NCI-H2171 treated with DMSO at 0.1 percent for 48 hours (cell line): ENCODE data around the gene COG8.

Experiments used
- DNase-seq: peaks from one replicate; lab custom pipeline; 2025; lab: John Stamatoyannopoulos, UW

The COG8 gene

DNA sequence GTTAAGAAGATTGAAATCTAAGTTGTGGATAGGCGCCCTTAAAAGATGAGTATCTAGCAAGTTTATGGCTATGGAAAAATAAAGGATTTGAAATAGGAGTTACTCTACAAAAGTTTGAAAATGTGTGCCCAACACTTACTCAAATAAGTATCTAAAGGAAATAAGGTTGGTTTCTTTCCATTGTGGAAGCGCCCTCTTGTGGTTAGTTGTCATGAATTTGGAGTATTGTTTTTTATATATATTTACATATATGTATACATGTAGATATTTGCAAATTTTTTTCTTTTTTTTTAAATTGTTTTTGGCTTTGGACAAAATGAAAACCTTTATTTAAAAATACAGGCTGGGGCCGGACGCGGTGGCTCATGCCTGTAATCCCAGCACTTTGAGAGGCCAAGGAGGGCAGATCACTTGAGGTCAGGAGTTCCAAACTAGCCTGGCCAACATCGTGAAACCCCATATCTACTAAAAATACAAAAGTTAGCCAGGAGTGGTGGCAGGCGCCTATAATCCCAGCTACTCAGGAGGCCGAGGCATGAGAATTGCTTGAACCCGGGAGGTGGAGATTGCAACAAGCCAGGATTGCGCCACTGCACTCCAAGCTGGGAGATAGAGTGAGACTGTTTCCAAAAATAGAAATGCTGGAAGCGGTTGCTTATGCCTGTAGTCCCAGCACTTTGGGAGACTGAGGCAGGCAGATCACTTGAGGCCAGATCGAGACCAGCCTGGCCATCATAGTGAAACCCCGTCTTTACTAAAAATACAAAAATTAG, 52.2 kb downstream of the COG8 start:
- DNase-seq: peak; percentile 52

DNA sequence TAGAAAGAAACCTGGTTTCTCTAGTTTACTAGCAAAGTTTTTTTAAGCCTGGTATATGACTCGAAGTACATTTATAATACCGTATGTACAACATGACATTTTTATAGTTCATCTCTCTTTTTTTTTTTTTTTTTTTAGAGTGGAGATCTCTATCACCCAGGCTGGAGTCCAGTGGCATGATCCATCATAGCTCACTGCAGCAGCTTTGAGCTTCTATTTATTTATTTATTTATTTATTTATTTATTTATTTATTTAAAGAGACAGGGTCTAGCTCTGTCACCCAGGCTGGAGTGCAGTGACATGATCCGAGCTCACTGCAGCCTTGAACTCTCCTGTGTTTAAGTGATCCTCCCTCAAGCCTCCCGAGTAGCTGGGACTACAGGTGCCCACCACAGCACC, 54.1 kb downstream of the COG8 start:
- DNase-seq: no peak

DNA sequence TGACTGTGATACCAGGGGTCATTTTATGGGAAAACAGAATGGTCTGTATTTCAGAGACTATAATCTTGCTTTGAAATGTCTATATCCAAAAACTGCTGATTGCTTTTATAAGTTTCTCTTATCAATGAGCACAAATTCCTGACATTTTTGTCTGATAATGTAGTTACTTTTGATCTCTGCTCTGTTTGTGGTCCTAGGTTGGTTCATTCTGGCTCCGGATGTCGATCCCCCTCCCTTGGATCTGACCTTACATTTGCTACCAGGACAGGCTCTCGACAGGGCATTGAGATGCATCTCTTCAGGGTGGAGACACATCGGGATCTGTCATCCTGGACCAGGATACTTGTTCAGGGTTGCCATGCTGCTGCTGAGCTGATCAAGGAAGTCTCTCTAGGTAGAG, 55.5 kb downstream of the COG8 start:
- no peak for DNase-seq

DNA sequence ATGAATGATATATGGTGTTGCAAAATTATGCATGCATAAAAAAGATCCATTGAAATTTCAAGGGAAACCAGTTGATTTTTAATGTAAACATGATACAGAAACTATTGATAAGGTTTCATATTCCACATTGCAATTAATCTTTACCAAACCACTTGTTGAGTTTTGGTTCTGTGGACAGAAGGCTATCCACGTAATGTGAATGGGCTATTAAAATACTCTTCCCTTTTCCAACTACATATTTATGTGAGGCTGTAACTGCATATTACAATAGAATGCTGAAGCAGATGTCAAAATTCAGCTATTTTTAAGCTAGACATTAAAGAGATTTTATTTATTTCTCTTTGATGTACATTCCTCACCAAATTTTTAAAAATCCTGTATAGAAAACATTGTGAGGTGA, 62.0 kb downstream of the COG8 start:
- DNase-seq: no peak
